ENCODE measurements around the gene PLB1. TPM values are rescaled to one million over a fixed set of nuclear protein-coding genes. Genes with fewer than 3 reads are reported as not detected.

Gene PLB1
- total RNA-seq, 2 experiments from 2014 or later = 0.51 to 0.73 TPM

DNA sequence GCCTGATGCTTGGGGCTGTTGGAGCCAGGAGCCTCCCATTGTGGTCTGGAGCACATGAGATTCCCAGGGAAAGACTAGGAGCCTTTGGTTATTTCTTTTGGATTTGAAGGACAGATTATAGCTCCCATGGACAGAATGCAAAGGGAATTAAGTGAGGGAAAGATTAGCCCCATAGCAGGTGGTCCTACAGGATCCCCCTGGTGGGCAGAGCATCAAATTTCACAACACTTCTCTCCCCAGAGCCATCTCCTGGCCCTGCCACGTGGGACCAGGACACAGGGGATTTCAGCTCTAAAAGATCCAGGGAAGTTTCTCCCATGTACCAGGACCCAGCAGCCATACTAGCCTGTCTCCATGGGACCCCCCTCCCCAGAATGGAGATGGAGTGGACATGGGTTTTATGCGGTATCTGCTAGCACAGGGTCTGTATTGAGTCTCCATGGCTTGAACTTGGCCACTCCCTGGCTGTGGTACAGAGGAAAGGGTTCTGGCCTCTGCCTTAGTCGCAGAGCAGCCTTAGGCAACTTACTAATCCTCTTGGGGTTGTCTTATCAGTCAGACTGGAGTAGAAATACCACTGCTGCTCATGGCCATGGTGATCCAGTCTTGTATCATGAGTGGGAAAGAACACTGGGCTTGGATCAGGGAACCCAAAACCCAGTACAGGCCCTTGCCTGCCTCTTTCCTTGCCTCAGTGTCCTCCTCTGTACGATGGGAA lies 6.8 kb upstream of the PLB1 start:
- ChIA-PET CTCF (no interaction called here), POLR2A (no interaction called here)

DNA sequence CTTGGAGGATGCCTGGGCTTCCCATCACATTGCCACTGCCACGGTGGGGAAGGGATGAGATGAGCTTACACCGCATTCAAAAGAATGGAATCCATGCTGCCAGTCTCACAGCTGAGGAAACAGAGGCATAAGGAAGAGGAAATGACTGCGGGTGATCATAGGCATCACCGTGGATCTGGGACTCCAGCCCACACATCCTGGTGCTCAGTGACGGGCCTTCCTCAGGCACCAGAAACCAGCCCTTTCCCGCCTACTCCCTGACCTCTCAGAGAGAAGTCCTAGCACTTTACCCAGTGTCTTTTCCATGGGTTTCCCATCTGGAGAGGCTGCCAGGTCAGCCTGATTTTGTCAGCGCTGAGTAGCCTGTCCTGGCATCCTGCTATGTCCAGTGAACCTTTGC lies 5.3 kb upstream of the PLB1 start:
- POLR2A ChIA-PET = no interaction called here
- CTCF ChIA-PET = no interaction called here

DNA sequence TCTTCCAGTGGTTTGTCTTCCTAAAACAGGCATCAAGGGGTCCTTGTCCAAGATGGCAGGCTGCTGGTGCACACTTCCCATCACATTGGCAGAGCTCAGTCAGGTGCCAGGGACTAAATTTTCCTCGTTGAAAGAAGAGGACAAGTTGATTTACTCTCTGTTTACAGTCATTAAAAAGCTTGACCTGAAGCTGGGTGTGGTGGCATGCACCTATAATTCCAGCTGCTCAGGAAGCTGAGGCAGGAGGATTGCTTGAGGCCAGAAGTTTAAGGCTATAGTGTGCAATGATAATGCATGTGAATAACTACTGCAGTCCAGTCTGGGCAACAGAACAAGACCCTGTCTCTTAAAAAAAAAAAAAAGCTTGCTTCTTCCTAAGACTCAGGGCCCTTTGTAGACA lies 3.6 kb upstream of the PLB1 start:
- ChIA-PET CTCF (interaction anchor here (0.8 kb wide), 1 partner anchor 74 kb away, joined by 3 read pairs; no protein-coding TSS in a partner anchor), POLR2A (interaction anchor here (0.7 kb wide), 1 partner anchor 429 kb away, joined by 3 read pairs; no protein-coding TSS in a partner anchor)

- POLR2A ChIA-PET = no interaction called here
- CTCF ChIA-PET = no interaction called here
Observed at GRCh38 chr2:28493636-28494035, 2.2 kb upstream of the PLB1 start.

GRCh38 chr2:28496781-28497180 lies 921 bp downstream of the PLB1 start:
- ChIA-PET CTCF (interaction anchor here (0.6 kb wide), 1 partner anchor 262 kb away, joined by 5 read pairs; no protein-coding TSS in a partner anchor), POLR2A (no interaction called here)

DNA sequence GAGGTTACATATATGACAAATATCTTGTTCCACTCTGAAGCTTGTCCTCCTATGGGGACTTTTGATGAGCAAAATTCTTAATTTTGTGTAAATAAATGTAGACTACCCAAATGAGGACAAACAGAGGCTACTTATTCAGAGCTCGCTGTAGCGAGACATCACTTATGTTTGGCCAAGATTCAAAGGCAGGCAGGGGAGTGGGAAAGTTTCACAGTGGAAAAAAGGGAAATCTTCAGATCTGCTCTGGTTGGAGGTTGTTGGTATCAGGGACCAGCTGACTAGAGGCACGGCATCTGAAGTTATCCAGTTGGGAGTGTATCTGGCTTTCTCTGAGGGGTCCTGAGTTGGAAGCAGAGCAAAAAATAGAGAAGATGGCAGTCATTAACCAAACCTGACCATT lies 1.3 kb downstream of the PLB1 start:
- CTCF ChIA-PET = interaction anchor here (0.6 kb wide), 1 partner anchor 262 kb away, joined by 5 read pairs; no protein-coding TSS in a partner anchor
- POLR2A ChIA-PET = no interaction called here

- CTCF ChIA-PET = no interaction called here
- POLR2A ChIA-PET = no interaction called here
Observed at GRCh38 chr2:28499282-28499681, 3.4 kb downstream of the PLB1 start.

DNA sequence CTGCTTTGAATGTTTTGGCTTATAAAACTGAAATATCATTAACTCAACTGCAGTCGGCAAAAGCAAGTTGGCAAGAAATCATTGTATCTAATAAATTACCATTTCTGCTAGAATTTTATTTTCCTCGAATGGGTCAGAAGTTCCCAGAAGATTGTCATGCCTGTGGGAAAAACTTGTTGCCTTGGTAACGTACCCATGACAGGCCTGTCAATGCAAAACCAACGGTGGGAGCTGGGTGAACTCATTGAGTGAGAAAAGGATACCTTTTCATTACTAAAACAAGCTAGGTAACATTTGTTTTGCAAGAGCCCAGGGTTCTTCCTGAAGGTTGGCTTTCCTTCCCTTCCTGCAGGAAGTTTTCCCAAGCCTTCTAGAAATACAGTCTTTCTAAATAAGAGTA lies 9.5 kb downstream of the PLB1 start:
- ChIA-PET CTCF (no interaction called here), POLR2A (no interaction called here)

DNA sequence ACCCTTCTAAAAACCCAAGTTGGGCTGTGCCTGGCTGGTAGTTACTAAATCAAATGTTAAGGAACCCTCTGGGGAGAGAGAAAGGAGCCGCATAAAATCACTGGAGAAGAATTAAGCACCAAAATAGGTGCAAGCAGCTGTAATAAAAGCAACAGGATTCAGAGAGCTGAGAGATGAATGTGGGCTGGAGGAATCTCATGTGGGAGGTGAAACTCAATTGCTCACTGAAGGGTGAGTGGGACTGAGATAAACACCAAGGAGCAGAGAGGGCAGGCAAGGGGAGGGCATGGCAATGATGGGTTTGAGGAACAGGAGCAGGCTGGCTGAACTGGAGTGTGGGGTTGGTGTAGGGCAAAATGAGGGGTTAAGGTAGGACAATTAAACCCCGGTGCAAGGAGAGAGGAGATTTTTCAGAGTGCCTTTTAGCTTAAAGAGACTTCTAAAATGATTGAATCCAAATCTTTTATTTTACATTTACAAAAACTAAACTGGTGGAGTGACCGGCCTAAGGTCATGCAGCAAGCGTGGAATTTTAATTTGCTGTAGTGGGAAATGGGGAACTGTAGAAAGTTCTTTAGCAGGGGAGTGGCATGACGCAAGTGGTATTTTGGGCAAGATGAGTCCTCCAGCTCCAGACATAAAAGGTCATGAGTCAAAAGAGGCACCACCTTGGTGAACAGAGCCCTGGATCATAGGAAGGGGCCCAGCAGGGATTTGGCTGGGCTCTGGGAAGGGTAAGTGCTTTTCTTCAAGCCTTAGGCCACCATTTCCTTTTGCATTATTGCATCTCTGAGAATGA lies 10.5 kb downstream of the PLB1 start:
- POLR2A ChIA-PET = no interaction called here
- CTCF ChIA-PET = no interaction called here

GRCh38 chr2:28507796-28508764 lies 12.2 kb downstream of the PLB1 start:
- CTCF ChIA-PET = interaction anchor here (0.6 kb wide), 1 partner anchor 206 kb away, joined by 3 read pairs; no protein-coding TSS in a partner anchor

GRCh38 chr2:28509361-28509760 lies 13.5 kb downstream of the PLB1 start:
- ChIA-PET CTCF (no interaction called here), POLR2A (no interaction called here)

More at GRCh38 chr2:28507796-28508764, 12.2 kb downstream of the PLB1 start:
- POLR2A ChIA-PET = no interaction called here

GRCh38 chr2:28510184-28510583 lies 14.3 kb downstream of the PLB1 start:
- ChIA-PET CTCF (interaction anchor here (0.7 kb wide), 1 partner anchor 52 kb away, joined by 3 read pairs; no protein-coding TSS in a partner anchor), POLR2A (interaction anchor here (0.6 kb wide), 1 partner anchor 410 kb away, joined by 5 read pairs; no protein-coding TSS in a partner anchor)

- POLR2A ChIA-PET = no interaction called here
- CTCF ChIA-PET = interaction anchor here (0.6 kb wide), 1 partner anchor 349 kb away, joined by 3 read pairs; no protein-coding TSS in a partner anchor
Observed at GRCh38 chr2:28511871-28512606, 16.2 kb downstream of the PLB1 start.

DNA sequence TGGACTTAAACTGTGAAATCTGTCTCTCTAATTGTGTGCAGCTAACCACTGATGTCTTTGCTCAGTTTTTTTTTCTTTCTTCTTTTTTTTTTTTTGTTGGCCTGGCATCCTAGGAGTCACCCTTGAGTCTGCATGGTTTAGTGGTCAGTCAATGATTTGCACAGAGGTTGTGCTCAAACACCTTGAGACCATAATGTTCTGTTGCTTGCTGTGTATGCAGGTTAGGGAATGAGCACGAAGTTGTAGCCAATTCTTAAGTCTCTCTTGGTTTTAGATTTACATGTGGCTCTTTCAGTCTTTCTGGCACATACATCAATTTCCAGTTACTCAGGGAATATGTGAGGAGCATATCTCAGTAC lies 16.7 kb downstream of the PLB1 start:
- POLR2A ChIA-PET = no interaction called here

DNA sequence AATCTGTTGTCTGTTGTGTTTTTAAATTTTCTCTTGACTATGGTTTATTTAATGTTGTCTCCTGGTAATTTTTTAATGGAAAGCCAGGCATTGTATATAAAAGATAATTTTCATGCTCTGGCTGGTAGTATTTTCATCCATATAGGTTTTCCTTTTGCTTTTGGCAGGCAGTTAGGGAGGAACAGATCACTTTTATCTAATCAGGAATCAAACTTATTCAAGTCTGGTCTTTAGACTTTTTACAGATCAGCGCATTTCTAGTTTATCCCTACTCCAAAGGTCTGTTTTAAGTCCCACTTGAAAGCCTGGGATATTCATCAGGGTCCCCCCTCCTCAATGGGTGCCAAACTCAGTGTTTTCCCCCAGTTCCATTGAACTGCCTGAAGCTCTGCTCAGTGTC lies 17.2 kb downstream of the PLB1 start:
- ChIA-PET CTCF (no interaction called here), POLR2A (no interaction called here)

More for the DNA sequence above, 16.7 kb downstream of the PLB1 start:
- CTCF ChIA-PET = no interaction called here

- ChIA-PET CTCF (no interaction called here), POLR2A (no interaction called here)
Observed at GRCh38 chr2:28515176-28515751, 19.4 kb downstream of the PLB1 start.

- POLR2A ChIA-PET = interaction anchor here (0.6 kb wide), 1 partner anchor 288 kb away, joined by 3 read pairs; no protein-coding TSS in a partner anchor
- CTCF ChIA-PET = no interaction called here
Observed at GRCh38 chr2:28516430-28516829, 20.6 kb downstream of the PLB1 start.

- POLR2A ChIA-PET = interaction anchor here (0.6 kb wide), 1 partner anchor 289 kb away, joined by 3 read pairs; no protein-coding TSS in a partner anchor
- CTCF ChIA-PET = no interaction called here
Observed at GRCh38 chr2:28516950-28517349, 21.1 kb downstream of the PLB1 start.

DNA sequence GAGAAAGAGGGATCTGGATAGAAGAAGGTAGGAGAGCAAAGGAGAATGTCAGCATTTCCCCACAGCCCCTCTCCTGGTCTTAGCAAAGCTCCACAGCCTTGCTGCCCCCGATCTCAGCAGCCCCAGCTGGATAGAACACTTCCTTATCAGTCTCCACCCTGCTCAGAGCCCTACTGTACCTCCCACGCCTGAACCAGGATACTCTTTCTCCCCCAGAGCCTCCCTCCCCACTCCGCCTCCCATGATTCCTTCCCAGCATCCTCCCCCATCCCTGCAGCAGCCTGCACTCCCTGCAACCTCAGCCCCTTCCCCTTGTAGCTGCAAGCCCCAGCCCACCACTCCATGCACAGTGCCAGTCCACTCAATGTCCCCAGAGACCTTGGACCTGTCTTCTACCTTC lies 25.8 kb downstream of the PLB1 start:
- POLR2A ChIA-PET = no interaction called here
- CTCF ChIA-PET = interaction anchor here (0.6 kb wide), 1 partner anchor 72 kb away, joined by 3 read pairs; no protein-coding TSS in a partner anchor

Data from activated CD8-positive, alpha-beta memory T cell treated with anti-CD3 and anti-CD28 coated beads for 36 hours (primary cell).